ENCODE measurements around the gene SH3PXD2A.

DNA sequence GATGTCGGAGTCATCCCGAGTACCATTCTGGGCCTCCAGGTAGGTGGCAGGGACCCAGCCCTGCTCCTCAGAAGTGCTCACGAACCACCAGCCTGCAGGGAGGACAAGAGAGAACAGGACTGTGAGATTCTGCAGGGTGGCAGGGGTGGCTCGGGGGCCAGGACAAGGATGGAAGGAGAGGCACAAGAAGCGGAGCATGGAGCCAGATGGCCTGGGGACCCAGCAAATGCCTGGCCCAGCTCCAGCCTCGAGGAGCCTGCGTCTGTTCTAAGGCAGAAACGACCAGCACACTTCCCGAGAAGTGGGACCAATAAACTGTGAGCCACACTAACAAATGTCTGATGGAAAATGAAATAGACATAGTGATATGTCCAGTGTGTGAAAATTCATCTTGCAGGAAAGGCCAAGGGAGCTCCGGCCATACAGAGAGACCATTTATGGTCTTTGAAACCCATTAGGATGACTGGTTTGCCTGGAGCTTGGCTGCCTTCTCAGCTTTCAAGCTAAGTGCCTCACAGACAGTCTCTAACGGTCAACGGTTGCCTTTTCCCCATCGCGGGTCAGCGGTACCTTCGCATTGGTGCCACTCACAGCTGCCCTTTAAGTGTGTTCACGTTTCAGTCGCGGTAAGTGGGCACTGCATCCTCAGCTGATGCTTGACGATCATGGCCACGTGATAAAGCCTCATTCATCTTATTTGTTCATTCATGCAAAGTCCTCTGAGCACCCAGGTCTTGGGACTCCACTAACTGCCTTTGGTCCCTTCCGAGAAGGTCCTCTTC lies 228.1 kb downstream of the SH3PXD2A start:
- no peak for TF ChIP-seq CTCF (IDR thresholded peaks at IDR 0.05)
- no peak for TF ChIP-seq EZH2phosphoT487 (IDR thresholded peaks at IDR 0.05)

All from neural progenitor cell (in vitro differentiated cells).